ENCODE measurements around the gene PIGU.
A peak's percentile ranks its signal among the peaks of the same experiment; 100 is the strongest.

Gene PIGU

GRCh38 chr20:34693414-34693813 is 16.5 kb upstream of the PIGU start:
- DNase-seq (ENCODE audit: low read depth) = no peak
- no peak overlapping the region for H3K4me3 ChIP-seq (replicated peaks; ENCODE audit: low read depth, low read length)
- TF ChIP-seq, protein P1, sequence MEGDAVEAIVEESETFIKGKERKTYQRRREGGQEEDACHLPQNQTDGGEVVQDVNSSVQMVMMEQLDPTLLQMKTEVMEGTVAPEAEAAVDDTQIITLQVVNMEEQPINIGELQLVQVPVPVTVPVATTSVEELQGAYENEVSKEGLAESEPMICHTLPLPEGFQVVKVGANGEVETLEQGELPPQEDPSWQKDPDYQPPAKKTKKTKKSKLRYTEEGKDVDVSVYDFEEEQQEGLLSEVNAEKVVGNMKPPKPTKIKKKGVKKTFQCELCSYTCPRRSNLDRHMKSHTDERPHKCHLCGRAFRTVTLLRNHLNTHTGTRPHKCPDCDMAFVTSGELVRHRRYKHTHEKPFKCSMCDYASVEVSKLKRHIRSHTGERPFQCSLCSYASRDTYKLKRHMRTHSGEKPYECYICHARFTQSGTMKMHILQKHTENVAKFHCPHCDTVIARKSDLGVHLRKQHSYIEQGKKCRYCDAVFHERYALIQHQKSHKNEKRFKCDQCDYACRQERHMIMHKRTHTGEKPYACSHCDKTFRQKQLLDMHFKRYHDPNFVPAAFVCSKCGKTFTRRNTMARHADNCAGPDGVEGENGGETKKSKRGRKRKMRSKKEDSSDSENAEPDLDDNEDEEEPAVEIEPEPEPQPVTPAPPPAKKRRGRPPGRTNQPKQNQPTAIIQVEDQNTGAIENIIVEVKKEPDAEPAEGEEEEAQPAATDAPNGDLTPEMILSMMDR (IDR thresholded peaks at IDR 0.05; ENCODE audit: low read length, missing control alignments) = no peak

GRCh38 chr20:34691838-34692237 is 14.9 kb upstream of the PIGU start:
- TF ChIP-seq, protein P1 (IDR thresholded peaks at IDR 0.05; ENCODE audit: low read length, missing control alignments) = no peak
- no peak for DNase-seq (ENCODE audit: low read depth)

GRCh38 chr20:34689486-34689885 is 12.6 kb upstream of the PIGU start:
- no peak overlapping the region for H3K4me3 ChIP-seq (replicated peaks; ENCODE audit: low read depth, low read length)
- DNase-seq (ENCODE audit: low read depth) = peak; percentile 63
- TF ChIP-seq, protein P1 (IDR thresholded peaks at IDR 0.05; ENCODE audit: low read length, missing control alignments) = no peak

More at GRCh38 chr20:34691838-34692237, 14.9 kb upstream of the PIGU start:
- H3K4me3 ChIP-seq (replicated peaks; ENCODE audit: low read depth, low read length) = no peak overlapping the region

DNA sequence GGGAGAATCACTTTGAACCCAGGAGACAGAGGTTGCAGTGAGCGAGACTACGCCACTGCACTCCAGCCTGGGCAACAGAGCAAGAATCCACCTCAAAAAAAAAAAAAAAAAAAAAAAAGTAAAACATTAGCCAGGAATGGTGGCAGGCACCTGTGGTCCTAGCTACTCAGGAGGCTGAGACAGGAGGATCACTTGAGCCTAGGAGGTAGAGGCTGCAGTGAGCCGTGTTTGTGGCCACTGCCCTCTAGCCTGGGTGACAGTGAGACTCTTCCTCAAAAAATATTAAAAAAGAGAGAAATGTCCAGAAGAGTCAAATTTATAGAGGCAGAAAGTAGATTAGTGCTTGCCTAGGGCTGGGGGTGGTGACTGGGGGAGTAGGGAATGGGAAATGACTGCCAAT is 6.8 kb upstream of the PIGU start:
- no peak overlapping the region for H3K4me3 ChIP-seq (replicated peaks; ENCODE audit: low read depth, low read length)
- DNase-seq (ENCODE audit: low read depth) = no peak
- TF ChIP-seq, protein P1 (IDR thresholded peaks at IDR 0.05; ENCODE audit: low read length, missing control alignments) = no peak

- TF ChIP-seq, protein P1 (IDR thresholded peaks at IDR 0.05; ENCODE audit: low read length, missing control alignments) = no peak
- DNase-seq (ENCODE audit: low read depth) = peak; percentile 33
- H3K4me3 ChIP-seq (replicated peaks; ENCODE audit: low read depth, low read length) = no peak overlapping the region
These were observed 3.8 kb upstream of the PIGU start for GRCh38 chr20:34680586-34681175.

GRCh38 chr20:34675993-34676641 is 775 bp downstream of the PIGU start:
- no peak for DNase-seq (ENCODE audit: low read depth)
- H3K4me3 ChIP-seq (replicated peaks; ENCODE audit: low read depth, low read length) = peak overlapping the region; percentile 85
- TF ChIP-seq, protein P1 (IDR thresholded peaks at IDR 0.05; ENCODE audit: low read length, missing control alignments) = no peak

GRCh38 chr20:34675561-34675960 is 1.3 kb downstream of the PIGU start:
- no peak for DNase-seq (ENCODE audit: low read depth)
- H3K4me3 ChIP-seq (replicated peaks; ENCODE audit: low read depth, low read length) = no peak overlapping the region
- TF ChIP-seq, protein P1 (IDR thresholded peaks at IDR 0.05; ENCODE audit: low read length, missing control alignments) = no peak
